HG03439 (cell line): ENCODE data around the gene POF1B.
A peak's percentile ranks its signal among the peaks of the same experiment; 100 is the strongest.
"Not testable (repeated sequence)": the region's sequence is repeated elsewhere in the genome, so short reads cannot be mapped to it uniquely, and the experiment has no call there.

Source experiments
- ATAC-seq: cut with Tn5 transposase; IDR thresholded peaks from one replicate; pipeline ENCODE4 v1.9.1; 2021; ENCODE audit warnings: mild to moderate bottlenecking, moderate library complexity; ENCODE audit not compliant: unreplicated experiment

Gene POF1B

GRCh38 chrX:85379174-85379907, at the start of gene POF1B:
TSS of gene POF1B (minus strand) at chrX:85379665. CDS start at chrX:85379454, 211 bp downstream.
- no peak for ATAC-seq

GRCh38 chrX:85429066-85429465, 49.6 kb upstream of the POF1B start:
- no peak for ATAC-seq

GRCh38 chrX:85419293-85419692, 39.8 kb upstream of the POF1B start:
- ATAC-seq = no peak

GRCh38 chrX:85391878-85392238, 12.4 kb upstream of the POF1B start:
- ATAC-seq = no peak

DNA sequence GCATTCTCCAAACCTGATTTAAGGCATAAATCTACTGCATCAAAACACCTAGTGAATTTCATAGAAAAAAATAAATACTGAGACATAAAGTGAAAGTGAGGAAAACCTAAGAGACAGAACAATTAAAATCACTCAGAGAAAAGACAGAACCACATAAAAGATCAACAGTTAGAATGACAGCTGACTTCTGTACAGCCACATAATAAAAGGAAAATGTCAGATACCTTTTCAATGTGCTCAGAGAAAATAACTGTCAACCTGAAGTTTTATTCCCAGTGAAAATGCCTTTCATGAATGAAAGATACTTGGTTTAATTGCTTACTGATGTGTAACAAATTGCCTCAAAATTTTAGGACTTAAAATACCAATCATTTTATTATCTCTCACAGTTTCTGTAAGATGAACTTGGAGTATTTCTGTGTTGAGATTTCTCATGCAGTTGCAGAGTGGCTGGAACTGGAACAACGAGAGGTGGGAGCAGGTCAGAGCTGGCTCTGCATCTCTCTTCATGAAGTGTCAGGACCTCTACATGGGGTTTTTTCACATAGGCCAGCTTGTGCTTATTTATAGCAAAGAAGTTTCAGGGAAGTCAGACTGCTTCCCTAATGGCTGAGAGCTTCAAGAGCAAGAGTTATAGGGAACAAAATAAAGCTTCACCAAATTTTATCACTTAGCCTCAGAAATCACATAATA, 11.9 kb upstream of the POF1B start:
- no peak for ATAC-seq

GRCh38 chrX:85381602-85382001, 2.1 kb upstream of the POF1B start:
- no peak for ATAC-seq

- ATAC-seq = no peak
Observed at GRCh38 chrX:85378461-85378860, 1.0 kb downstream of the POF1B start.

DNA sequence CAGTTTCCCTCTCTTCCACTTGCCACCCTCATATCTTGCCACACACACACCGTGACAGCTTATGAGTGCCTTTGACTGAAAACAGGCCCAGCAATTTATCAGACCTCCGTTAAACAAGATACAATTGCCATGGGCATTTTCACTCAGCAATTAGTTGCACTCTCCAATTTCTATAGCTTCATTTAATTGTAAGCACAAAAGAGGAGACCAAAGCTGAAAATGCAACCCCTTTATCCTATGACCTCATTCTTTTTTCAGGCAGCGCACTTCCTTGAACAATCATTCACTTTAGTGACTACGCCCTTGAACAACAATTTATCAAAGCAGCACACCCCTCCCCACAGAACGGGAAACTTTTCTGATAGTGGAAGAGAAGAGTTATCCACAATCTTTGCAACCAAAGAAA, 4.1 kb downstream of the POF1B start:
- ATAC-seq = no peak

GRCh38 chrX:85365370-85365995, 14.0 kb downstream of the POF1B start:
- ATAC-seq = no peak

- ATAC-seq = no peak
Observed at GRCh38 chrX:85359051-85359450, 20.4 kb downstream of the POF1B start.

- no peak for ATAC-seq
Observed at GRCh38 chrX:85345523-85345922, 33.9 kb downstream of the POF1B start.

GRCh38 chrX:85327060-85327333, 52.5 kb downstream of the POF1B start:
- no peak for ATAC-seq

- no peak for ATAC-seq
Observed at GRCh38 chrX:85326234-85327059, 53.0 kb downstream of the POF1B start.

DNA sequence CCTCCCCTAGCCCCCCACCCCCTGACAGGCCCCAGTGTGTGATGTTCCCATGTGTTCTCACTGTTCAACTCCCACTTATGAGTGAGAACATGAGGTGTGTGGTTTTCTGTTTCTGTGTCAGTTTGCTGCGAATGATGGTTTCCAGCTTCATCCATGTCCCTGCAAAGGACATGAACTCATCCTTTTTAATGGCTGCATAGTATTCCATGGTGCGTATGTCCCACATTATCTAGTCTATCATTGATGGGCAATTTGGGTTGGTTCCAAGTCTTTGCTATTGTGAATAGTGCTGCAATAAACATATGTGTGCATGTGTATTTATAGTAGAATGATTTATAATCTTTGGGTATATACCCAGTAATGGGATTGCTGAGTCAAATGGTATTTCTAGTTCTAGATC, 68.1 kb downstream of the POF1B start:
- not testable (repeated sequence) for ATAC-seq

DNA sequence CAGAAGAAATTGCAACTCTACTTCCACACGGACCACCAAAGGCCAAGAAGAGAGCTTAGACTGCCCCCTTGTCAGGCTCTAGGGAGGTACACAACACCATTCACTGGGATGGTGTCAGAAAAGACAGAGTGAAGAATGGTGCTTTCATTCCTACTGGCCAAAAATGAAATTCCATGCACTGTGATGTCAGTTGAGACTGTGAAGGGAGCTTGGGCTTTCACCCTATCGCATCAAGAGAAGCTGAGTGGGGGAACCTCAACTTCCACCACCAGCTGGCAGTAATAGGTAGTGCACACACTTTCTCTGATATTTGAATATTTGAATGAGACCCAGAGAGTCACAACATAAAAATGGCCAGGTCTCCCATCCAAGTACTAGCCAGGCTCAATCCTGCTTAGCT, 69.7 kb downstream of the POF1B start:
- ATAC-seq = no peak

DNA sequence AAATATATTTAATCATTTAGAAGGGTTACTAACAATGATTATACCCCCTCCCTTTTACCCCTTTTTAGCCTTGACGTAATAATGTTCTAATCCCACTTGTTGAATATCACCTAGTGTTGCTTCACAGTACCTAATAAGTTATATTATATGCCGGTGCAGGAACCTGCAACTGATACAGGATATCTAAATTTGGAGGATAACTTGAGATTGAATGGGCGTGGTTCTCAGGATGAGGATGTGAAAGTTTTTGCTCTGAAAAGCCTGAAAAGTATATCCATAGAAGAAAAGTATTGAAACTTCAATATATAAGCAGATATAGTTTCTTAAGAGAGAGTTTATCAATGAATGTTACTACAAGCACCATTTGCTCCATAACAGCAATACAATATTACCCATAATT, 75.9 kb downstream of the POF1B start:
- ATAC-seq = no peak

DNA sequence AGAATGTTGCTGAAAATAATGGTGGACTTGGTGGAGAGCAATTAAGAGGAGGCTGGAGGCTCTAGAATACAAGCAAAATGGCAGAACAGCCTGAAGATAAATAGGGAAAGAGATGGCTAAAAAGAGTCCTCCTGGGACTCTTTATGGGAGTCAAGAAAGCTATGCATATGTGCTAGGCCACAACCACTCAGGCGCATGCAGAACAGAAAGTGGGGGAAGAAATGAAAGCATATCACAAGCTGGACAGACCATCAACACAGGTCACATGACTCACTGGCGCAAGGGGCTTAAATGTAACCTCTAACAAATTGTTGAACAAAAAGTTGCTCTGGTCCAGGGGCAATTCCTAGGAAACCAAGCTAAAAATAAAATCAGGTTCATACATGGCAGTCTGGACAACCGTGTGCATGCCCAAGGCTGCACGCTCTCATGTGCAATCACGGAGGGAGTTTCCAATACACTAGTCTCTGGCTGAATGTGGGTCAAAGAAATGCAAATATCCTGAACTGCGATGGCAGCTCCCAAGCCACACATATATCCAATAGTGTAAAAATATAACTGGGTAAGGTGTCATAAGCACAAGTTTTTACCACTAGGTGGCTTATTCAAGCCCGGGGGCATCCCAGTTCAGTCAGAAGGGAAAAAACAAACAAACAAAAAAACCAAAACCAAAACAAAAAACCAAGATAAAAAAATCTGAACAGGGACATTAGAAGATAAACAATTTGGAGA, 90.3 kb downstream of the POF1B start:
- no peak for ATAC-seq

GRCh38 chrX:85285286-85285685, 94.2 kb downstream of the POF1B start:
- ATAC-seq = not testable (repeated sequence)

- ATAC-seq = peak; percentile 36
Observed at GRCh38 chrX:85244450-85245211, 134.8 kb downstream of the POF1B start.
